NCI-H446 (cell line): Measurements from ENCODE around the gene NDUFB11.

Experiments used
- DNase-seq, 2 experiments: peaks; one replicate each; lab custom pipeline; 2025; lab: John Stamatoyannopoulos, UW

NDUFB11 gene

DNA sequence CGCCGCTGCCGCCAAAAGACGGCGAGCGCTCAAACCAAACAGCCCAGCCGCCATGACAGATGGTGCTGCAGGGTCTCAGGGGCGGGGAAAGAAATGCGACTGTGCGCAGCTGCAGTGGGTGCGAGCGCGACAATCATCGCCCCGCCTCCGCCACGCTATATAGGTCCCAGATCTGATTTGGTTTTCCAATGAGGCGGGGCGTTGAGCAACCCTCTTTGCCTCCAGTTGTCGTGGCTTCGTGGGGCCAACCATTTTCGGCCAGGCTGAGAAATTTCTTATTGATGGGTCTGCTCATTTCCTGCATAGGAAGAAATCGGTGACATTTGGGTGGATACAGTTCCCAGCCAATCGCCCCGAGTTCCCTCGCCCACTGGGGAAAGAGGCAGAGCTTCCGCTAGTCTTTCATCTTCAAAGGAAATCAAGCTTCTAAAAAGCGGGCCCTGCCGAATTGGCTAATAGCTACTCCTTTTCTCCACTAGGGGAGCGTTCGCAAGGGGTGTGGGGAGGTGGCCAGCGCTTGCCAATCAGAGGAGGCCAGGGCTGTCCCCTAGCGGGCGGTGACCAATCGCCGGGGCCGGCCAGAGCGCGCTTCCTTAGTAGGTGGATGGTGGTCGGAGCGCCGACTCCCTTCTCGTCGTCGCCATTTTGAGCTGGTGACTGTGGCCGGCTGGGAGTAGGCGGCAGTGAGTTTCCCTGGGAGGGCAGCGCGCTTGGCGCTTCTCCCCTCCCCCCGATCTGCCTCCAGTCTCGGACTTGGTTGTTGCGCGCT lies at the start of gene NDUFB11, which contains the start of gene RBM10:
TSS of gene NDUFB11 (minus strand) at position 77 of the 769 bp plus-strand sequence. CDS start at position 54, 23 bp downstream.
TSS of gene RBM10 (plus strand) at position 596 of the 769 bp plus-strand sequence. CDS start 2,261 bp downstream, outside the sequence.
- DNase-seq = peak; percentile 86 to 92

GRCh38 chrX:47193475-47194193 lies 49.1 kb upstream of the NDUFB11 start, which contains the start of gene UBA1:
Gene UBA1, plus strand, starts transcription at chrX:47193829. Its CDS starts 4,974 bp downstream, at chrX:47198803.
- DNase-seq = peak; percentile 87 to 96

- DNase-seq = no peak
These were observed 47.4 kb upstream of the NDUFB11 start for GRCh38 chrX:47191806-47192401.

- peak in 1 of 2 experiments; percentile 5 for DNase-seq
These were observed 46.8 kb upstream of the NDUFB11 start for GRCh38 chrX:47191331-47191730.

- DNase-seq = peak; percentile 86 to 92
These were observed 46.2 kb upstream of the NDUFB11 start for GRCh38 chrX:47190445-47191269.

DNA sequence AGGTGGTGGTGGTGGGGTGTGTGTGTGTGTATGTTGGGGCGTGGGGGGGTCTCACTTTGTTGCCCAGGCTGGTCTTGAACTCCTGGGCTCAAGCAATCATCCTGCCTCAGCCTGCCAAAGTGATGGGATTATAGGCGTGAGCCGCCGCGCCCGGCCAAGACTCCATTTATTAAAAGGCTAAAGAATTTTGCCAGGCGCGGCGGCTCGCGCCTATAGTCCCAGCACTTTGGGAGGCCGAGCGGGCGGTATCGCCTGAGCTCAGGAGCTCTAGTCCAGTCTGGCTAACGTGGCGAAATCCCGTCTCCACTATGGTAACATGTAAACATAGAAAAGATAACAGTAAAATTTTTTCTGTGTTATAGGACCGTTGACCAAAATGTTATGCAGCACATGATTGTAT lies 45.4 kb upstream of the NDUFB11 start:
- no peak for DNase-seq

DNA sequence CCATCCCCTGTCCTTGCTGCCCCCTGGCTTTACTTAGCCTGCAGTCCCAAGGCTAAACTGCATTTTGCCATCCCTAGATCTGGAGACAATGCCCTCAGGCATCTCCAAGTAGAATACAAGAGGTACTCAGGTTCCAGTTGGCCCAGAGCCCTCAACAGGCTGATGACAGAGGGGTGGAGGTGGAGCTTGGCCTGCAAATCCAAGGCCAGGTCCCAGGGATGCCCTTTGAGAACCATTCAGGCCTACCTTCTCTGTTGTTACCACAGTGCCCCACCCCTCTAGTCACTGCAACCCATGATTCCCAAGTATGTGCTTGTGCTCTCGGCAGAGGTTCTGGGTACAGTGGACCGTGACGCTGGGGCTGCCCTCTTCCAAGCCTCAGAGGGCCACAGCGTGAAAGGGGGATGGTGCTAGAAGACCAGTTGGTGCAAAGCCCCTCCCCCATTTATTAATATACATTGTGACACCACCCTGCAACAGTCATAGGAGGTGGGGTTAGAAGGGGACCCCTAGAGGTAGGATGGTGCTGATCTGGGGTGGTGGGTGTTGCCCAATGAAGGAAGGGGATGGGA lies 42.7 kb upstream of the NDUFB11 start:
- DNase-seq = no peak

DNA sequence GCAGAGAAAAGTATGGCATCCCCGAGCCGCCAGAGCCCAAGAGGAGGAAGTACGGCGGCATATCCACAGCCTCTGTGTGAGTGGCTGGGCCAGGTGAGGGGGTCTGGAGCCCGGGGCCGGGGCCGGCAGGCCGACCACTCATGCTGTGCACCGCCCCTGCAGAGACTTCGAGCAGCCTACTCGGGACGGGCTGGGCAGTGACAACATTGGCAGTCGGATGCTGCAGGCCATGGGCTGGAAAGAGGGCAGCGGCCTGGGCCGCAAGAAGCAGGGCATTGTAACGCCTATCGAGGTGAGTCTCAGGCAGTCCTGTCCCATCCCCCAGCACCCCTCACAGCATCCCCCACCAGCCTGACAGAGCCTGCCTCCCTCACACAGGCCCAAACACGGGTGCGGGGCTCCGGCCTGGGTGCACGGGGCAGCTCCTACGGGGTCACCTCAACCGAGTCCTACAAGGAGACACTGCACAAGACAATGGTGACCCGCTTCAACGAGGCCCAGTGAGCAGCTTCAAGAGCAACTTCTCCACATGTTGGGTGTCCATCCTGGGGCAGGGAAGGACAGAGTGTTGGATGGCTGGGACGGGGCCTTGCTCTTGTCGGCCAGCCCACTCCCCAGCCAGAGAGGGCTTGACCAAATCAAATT lies 41.7 kb upstream of the NDUFB11 start:
- no peak for DNase-seq

DNA sequence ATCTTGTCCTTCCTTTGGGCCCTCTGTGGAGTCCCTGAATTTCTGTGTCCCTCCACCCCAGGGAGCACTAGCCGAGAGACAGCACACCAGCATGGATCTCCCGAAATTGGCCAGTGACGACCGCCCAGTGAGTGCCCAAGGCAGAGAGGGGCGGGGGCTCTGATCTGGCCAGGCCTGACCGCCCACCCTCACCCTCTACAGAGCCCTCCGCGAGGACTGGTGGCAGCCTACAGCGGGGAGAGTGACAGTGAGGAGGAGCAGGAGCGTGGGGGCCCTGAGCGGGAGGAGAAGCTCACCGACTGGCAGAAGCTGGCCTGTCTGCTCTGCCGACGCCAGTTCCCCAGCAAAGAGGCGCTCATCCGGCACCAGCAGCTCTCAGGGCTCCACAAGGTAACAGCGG lies 40.7 kb upstream of the NDUFB11 start:
- no peak for DNase-seq

DNA sequence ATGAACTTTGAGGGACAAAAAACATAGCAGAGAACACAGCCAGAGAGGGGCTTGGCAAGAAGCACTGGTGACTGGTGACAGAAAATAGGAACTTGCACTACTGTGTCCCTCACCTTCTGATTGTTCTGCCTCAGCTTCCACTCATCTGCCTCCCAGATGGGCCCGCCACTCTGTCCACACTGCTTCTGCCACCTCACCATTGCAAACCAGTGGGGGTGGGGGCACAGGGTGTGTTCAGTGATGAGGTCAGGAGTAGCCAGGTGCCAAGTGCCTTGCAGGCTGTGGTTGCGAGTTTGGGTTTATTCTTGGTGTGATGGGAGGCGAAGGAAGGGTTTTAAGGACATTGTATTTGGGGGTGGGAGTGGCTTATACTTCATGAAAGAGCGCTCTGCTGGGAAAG lies 40.0 kb upstream of the NDUFB11 start:
- no peak for DNase-seq

DNA sequence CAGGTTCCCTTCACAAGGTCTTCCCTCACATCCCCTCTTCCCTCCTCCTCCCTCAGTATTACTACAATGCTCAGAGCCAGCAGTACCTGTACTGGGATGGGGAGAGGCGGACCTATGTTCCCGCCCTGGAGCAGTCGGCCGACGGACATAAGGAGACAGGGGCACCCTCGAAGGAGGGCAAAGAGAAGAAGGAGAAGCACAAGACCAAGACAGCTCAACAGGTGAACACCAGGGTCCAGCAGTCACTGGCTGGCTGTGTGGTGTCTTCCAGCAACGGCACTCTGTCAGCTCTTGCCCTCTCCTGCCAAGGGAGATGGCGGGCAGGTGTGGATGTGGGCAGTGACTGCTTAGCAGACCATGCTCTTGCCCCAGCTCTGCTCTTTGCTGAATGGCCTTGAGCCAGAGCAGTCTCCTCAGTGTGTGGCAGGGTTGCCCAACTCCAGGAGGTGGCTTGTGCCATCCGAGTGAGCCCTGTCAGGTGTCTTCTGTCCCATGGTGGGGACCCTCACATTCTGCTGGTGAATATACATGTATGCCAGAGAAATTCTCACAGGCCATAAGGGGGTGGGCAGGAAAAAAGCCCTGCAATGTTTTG lies 37.7 kb upstream of the NDUFB11 start:
- DNase-seq = no peak

DNA sequence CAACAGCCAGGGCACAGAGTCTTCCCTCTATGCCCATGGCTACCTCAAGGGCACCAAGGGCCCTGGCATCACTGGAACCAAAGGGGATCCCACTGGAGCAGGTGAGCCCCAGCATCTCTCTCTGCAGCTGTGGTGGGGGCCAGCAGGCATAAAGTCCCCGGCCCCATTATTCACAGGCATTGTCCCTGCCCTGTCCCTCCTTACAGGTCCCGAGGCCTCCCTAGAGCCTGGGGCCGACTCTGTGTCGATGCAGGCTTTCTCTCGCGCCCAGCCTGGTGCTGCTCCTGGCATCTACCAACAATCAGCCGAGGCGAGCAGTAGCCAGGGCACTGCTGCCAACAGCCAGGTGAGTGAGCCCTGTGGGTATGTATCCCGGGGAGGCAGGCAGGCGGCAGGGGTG lies 36.8 kb upstream of the NDUFB11 start:
- no peak for DNase-seq

DNA sequence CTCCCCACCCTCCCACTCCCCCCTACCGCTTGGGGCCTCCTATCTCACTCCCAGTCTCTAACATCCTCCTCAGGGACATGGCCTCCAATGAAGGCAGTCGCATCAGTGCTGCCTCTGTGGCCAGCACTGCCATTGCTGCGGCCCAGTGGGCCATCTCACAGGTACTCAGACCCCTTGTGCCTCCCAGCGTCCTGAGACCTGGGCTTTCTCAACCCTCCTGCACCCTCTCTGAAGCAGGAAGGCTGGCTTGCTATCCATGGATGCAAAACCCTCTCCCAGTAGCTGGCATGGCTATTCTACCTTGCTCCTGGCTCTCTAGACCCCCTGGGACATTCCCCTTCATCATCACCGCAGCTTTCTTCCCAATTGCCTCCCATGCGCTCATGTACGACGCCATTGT lies 35.8 kb upstream of the NDUFB11 start:
- no peak for DNase-seq

DNA sequence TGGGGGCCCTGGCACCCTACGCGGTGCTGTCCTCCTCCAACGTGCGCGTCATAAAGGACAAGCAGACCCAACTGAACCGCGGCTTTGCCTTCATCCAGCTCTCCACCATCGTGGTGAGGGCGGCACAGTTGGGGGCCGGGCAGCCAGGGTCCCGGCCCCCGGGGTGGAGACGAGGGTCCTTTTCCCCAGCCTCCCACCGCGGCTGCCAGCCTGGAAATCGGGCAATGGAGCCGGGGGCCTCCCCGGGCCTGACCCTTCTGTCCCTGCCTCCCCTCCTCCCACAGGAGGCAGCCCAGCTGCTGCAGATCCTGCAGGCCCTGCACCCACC lies 35.4 kb upstream of the NDUFB11 start:
- DNase-seq = no peak

GRCh38 chrX:47179221-47179927 lies 34.9 kb upstream of the NDUFB11 start:
- no peak for DNase-seq

- DNase-seq = no peak
These were observed 33.8 kb upstream of the NDUFB11 start for GRCh38 chrX:47178337-47178736.

DNA sequence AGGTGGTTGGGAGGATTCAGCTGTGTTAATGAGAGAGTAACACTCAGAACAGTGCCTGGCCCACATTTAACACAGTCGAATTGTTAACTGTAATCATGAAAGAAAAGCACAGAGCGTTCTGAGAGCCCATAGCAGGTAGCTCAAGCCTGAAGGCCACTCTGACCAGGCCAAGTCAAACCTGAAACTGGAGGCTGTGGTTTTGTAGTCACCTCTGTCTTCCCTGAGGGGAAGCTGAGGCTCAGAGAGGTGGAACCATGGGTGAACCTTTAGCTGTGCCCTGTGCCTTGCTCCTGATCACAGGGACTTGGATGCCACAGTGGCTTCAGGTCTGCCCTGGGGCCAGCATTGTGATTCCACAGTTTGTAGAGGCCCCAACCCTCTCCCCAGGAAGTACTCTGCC lies 32.6 kb upstream of the NDUFB11 start:
- DNase-seq = no peak

DNA sequence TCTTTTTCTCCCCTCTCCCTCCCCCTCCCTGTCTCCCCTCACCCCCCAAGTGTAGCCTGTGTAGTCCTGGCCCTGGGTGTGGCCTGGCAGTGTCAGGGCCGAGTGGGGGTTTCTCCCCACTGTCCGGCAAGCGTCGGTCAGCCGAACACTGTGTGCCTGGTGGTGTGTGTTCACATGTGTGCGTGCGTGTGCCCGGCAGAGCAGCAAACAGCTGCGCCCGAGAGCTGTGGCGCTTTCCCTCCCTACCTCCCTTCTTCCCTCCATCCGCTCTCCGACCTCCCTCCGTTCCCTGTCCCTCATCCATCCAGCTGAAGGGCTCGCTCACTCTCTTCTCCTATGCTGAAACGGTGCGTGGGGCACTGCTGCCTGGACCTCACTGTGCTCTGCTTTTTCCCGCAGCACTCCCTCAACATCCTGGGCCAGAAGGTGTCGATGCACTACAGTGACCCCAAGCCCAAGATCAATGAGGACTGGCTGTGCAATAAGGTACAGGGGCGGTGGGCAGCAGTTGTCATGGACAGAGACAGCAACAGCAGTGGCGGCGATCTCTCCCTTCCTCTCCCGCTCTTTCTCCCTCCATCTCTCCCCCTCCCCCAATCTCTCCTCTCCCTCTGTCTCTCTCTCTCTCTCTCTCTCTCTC lies 31.7 kb upstream of the NDUFB11 start:
- DNase-seq = no peak

DNA sequence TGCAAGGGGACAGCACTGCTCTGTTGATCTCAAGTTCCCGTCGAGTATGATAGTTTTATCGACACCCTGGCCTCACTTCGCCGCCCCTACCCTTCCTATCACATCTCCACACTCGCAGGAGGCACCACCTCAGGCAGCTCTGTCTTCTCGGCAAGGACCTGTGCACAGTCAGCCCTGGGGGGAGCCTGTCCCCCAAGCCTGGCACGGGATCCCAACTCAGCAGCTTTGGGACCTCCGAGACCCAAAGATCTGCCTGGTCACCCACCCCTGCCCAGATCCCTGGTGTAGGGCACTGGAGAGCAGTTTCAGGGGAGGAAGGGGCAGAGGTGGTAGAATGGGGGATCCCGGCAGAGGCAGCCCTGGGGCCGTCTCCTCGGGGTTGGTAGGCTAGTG lies 31.1 kb upstream of the NDUFB11 start:
- no peak for DNase-seq
